Mucosa of descending colon (tissue), 3 donors: ENCODE results near the gene COL24A1. TPM values are rescaled to one million over a fixed set of nuclear protein-coding genes. Genes with fewer than 3 reads are reported as not detected.

Experiments used
- ATAC-seq: fragments of 200-7000 bp; cut with Tn5 transposase; one replicate; pipeline ENCODE4 v1.9.1; 2020; ENCODE audit warnings: mild to moderate bottlenecking, moderate library complexity
- DNase-seq, 3 donors: peaks; one replicate each; pipeline ENCODE4 v3.0.0-alpha.2; 2020
- H3K36me3 ChIP-seq: fragments of 200-600 bp; one replicate; pipeline ENCODE4 v1.8.0; 2021; ENCODE audit warnings: low read depth, mild to moderate bottlenecking
- H3K4me1 ChIP-seq: fragments of 200-600 bp; one replicate; pipeline ENCODE4 v1.8.0; 2021; ENCODE audit warnings: low read depth, mild to moderate bottlenecking
- H3K4me3 ChIP-seq: fragments of 200-600 bp; one replicate; pipeline ENCODE4 v1.8.0; 2021; ENCODE audit warnings: mild to moderate bottlenecking
- H3K9me3 ChIP-seq: fragments of 200-600 bp; one replicate; pipeline ENCODE4 v1.8.0; 2021; ENCODE audit warnings: mild to moderate bottlenecking
- intact Hi-C, 2 donors: fragments of 100-400 bp; cut with DNase I in 1 of 2; cut with micrococcal nuclease in 1 of 2; formaldehyde crosslinking; loops; one replicate each; pipeline versions ENCODE4 v1.11.0 to v1.11.1; 2022; cut with DNase I, micrococcal nuclease
- total RNA-seq, 3 donors: library from RNA; stranded (reverse); fragmentation: NEBNext Ultra II Directional in 2 of 3; extraction: Animal tissue kit (Norgen Biotek cat#: 25700) in 2 of 3; gene quantifications; one replicate each; pipeline versions ENCODE4 v1.2.1 to v1.2.4, GENCODE V29; 2021 to 2023
- TF ChIP-seq, protein P1 (sequence below): fragments of 200-600 bp; IDR thresholded peaks from one replicate; pipeline ENCODE4 v1.8.0; 2022; ENCODE audit warnings: antibody characterized with exemption, mild to moderate bottlenecking
- donor health status: DM: no; HTN: no; CAD: no; lungs with moderate emphysema.
- donor health status: DM: no; HTN: no; CAD: no.
- donor health status: DM: no; HTN: yes; CAD: no.

Gene COL24A1
- total RNA-seq, 3 donors from 2014 or later = 0.41 to 6.2 (median 1.1) TPM

DNA sequence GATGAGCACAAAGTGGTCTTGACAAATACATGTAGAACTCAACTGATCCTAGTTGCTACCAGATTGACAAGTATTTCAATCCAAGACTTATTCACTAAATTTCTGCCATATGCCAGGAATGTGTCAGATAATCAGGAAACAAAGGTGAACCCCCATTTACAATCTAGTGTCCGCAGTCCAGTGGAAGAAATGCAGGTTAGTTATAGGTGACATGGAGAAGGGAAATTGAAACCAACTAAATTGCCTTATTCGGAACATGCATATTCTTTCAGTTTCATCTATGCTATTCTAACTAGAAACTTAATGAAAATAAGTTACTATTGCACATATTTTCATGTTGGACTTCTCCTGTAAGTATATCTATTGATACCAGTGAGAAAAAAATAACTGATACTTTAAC lies 209.4 kb downstream of the COL24A1 start:
- ATAC-seq (no peak), DNase-seq (no peak)
- Histone ChIP-seq H3K36me3 (no peaks in the 10 kb centered on the region), H3K9me3 (no peaks in the 10 kb centered on the region), H3K4me1 (no peaks in the 10 kb centered on the region), H3K4me3 (no peak overlapping the region)
- intact Hi-C loops = no loop called here
- TF ChIP-seq, protein P1, sequence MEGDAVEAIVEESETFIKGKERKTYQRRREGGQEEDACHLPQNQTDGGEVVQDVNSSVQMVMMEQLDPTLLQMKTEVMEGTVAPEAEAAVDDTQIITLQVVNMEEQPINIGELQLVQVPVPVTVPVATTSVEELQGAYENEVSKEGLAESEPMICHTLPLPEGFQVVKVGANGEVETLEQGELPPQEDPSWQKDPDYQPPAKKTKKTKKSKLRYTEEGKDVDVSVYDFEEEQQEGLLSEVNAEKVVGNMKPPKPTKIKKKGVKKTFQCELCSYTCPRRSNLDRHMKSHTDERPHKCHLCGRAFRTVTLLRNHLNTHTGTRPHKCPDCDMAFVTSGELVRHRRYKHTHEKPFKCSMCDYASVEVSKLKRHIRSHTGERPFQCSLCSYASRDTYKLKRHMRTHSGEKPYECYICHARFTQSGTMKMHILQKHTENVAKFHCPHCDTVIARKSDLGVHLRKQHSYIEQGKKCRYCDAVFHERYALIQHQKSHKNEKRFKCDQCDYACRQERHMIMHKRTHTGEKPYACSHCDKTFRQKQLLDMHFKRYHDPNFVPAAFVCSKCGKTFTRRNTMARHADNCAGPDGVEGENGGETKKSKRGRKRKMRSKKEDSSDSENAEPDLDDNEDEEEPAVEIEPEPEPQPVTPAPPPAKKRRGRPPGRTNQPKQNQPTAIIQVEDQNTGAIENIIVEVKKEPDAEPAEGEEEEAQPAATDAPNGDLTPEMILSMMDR = no peak

DNA sequence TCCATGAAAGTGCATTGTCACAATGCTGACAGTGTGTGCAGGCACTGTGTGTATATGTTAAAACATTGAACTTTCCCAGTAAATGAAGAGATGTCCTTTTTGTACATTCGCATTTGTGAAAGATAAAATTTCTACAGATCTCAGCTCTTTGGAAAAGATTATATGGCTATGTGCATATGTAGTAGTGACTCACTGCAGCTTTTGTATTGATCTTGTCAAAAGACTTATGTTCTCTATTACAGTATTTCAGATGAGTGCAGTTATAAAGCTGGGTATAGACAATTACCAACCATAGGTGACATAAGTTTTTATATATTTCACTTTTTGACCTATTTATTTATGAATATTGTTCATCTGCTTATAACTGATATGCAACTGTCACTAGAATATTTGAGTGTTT lies 212.6 kb downstream of the COL24A1 start:
- ATAC-seq = no peak
- Histone ChIP-seq H3K36me3 (no peaks in the 10 kb centered on the region), H3K4me1 (no peaks in the 10 kb centered on the region), H3K9me3 (no peaks in the 10 kb centered on the region), H3K4me3 (no peak overlapping the region)
- no peak for DNase-seq
- intact Hi-C loops = no loop called here
- TF ChIP-seq, protein P1 = no peak

DNA sequence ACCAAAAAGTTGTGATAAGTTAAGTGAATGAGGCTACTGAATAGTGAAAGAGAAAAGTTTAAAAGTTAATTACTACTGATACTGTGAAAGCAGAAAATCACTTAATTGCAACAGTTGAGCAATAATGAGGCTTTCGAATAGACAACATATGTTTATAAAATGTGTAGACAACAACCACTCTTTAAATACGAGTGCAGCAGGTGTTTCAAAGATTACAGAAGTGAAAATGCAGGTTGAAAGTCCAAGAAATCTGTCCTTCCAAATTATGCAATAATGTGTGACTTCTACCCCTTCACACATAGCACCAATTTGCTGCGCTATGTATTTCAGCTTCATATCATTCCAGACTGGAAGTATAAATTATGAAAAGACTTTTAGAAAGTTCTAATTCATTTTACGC lies 213.0 kb downstream of the COL24A1 start:
- Histone ChIP-seq H3K4me1 (no peaks in the 10 kb centered on the region), H3K36me3 (no peaks in the 10 kb centered on the region), H3K9me3 (no peaks in the 10 kb centered on the region), H3K4me3 (no peak overlapping the region)
- TF ChIP-seq, protein P1 = no peak
- ATAC-seq (no peak), DNase-seq (no peak)
- intact Hi-C loops = no loop called here

DNA sequence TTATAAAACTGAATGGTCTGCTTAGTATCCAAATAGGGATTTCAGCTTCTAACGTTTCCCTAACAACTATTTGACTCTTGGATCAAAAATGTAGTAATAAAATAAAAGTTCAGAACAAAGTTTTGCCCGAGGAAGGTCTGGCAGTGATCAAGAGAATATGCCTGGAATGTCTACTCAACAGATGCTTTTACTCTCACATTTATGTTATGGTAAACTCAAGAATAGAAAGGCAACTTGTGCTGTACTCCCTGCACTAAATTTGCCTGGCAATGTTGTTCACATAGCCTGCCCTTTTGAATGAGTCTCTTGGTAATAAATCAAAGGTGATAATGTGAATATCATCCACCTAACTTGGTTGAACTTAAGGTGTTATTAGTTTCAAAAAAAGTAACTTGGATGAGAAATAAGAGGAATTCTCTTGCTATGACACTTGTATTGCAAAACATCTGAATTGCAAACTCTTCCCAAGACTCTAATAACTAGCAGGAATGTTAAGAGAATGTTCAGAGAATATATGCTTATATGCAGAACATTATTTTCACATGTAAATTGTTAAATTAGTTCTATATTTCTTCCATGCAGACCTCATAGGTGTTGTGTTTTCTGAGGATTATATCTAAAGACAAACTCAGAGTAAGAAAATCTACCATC lies 215.8 kb downstream of the COL24A1 start:
- intact Hi-C loops = no loop called here
- DNase-seq (no peak), ATAC-seq (no peak)
- H3K36me3 ChIP-seq = no peaks in the 10 kb centered on the region
- no peaks in the 10 kb centered on the region for H3K9me3 ChIP-seq
- H3K4me1 ChIP-seq = no peaks in the 10 kb centered on the region
- TF ChIP-seq, protein P1 = no peak
- H3K4me3 ChIP-seq = no peak overlapping the region

DNA sequence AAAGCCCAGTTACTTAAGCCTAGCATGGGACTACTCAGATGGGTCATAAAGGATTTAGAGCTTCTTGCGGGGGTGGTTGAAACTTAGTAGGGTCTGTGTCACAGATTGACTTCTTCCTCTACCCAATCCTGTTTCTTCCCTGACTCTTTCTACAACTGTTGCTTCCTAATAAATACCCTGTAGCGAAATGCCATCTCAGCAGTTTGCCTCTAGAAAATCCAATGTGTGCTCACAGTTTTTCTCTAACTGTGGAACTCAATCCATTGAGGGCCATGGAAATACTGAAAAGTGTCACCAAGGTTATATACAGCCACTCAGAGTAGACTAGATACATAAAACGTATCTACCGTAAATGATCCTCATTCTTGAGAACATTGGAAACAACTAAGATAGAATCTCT lies 217.7 kb downstream of the COL24A1 start:
- intact Hi-C loops = no loop called here
- DNase-seq = no peak
- ATAC-seq = no peak
- Histone ChIP-seq H3K36me3 (no peaks in the 10 kb centered on the region), H3K4me1 (no peaks in the 10 kb centered on the region), H3K9me3 (no peaks in the 10 kb centered on the region), H3K4me3 (no peak overlapping the region)
- TF ChIP-seq, protein P1 = no peak

DNA sequence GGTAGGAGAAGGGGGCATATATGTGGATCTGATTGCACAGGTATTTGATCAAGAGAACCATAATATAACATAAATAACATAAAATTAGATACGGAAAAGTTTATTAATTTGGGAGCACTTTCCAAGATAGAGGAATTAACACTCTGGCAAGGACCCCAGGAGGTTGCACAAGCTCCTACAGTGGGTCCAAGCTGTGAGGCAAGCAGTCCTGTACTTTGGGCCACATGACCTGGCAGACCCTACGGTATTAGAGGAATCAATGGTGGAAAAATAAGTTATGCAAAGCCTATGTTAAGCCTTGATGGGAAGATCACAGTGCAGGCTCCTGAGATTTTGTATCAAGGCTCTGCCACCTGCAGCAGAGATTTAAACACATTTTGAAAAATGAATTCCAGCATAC lies 220.1 kb downstream of the COL24A1 start:
- intact Hi-C loops = no loop called here
- H3K9me3 ChIP-seq = no peaks in the 10 kb centered on the region
- H3K4me3 ChIP-seq = no peak overlapping the region
- H3K4me1 ChIP-seq = no peaks in the 10 kb centered on the region
- no peaks in the 10 kb centered on the region for H3K36me3 ChIP-seq
- DNase-seq = no peak
- no peak for ATAC-seq
- TF ChIP-seq, protein P1 = no peak
